Body of pancreas (tissue), 4 donors: Measurements from ENCODE around the gene TULP4. TPM values are rescaled to one million over a fixed set of nuclear protein-coding genes. Genes with fewer than 3 reads are reported as not detected.

Source experiments
- ATAC-seq: fragments of 150-250 bp; one replicate; pipeline ENCODE4 v1.9.1; 2016
- DNase-seq, 4 donors: peaks; one replicate each; pipeline ENCODE4 v3.0.0-alpha.2; 2019
- H3K27ac ChIP-seq, 4 donors: fragments of 200-600 bp; sonication (generic); 1 replicate in 3 of 4; 2 replicates in 1 of 4; pipeline versions ENCODE4 v1.5.1 to v1.6.1; 2016 to 2019; ENCODE audit warnings: mild to moderate bottlenecking in 1 of 4, mixed read lengths in 1 of 4, moderate library complexity in 1 of 4
- H3K27me3 ChIP-seq, 2 donors: fragments of 200-600 bp; sonication (generic); one replicate each; pipeline ENCODE4 v1.6.0; 2016; ENCODE audit warnings: mild to moderate bottlenecking in 1 of 2
- H3K36me3 ChIP-seq, 2 donors: fragments of 200-600 bp; sonication (generic); replicated peaks in 1 of 2; 2 replicates each; pipeline ENCODE4 v1.5.1; 2016; ENCODE audit warnings: low read depth in 2 of 2; ENCODE audit not compliant: insufficient read depth in 1 of 2
- H3K4me1 ChIP-seq: fragments of 200-600 bp; sonication (generic); one replicate; pipeline ENCODE4 v1.6.0; 2016
- H3K4me3 ChIP-seq, 2 donors: fragments of 200-600 bp; sonication (generic); 1 replicate in 1 of 2; 2 replicates in 1 of 2; pipeline ENCODE4 v1.5.1; 2016 to 2019
- H3K9me3 ChIP-seq, 3 donors: fragments of 200-600 bp; sonication (generic); 1 replicate in 2 of 3; 2 replicates in 1 of 3; pipeline ENCODE4 v1.5.1; 2016
- POLR2A ChIP-seq, 3 donors: fragments of 450-650 bp; IDR thresholded peaks; one replicate each; pipeline ENCODE4 v1.6.1; 2016; ENCODE audit warnings: antibody characterized with exemption in 3 of 3, mild to moderate bottlenecking in 2 of 3
- WGBS, 2 donors: methylation state at CpG; one replicate each; pipeline ENCODE4 v1.1.5; 2017; 5-methylcytosine and 5-hydroxymethylcytosine counted together
- intact Hi-C: fragments of 100-400 bp; cut with DNase I; formaldehyde crosslinking; loops from one replicate; pipeline ENCODE4 v1.15.1; 2023
- total RNA-seq, 2 donors: library from RNA; depleted of rRNA; stranded (reverse); fragments of >200 nt; gene quantifications; one replicate each; pipeline ENCODE4 v1.1.0, GENCODE V29; 2016
- TF ChIP-seq, protein P1 (sequence below), 7 experiments: fragments of 450-650 bp in 4 of 7; fragments of 200-600 bp in 3 of 7; sonication (generic) in 3 of 7; IDR thresholded peaks; one replicate each; pipeline ENCODE4 v1.5.1; 2016 to 2019; ENCODE audit warnings: antibody characterized with exemption in 7 of 7

The TULP4 gene
- total RNA-seq, 2 donors from 2014 or later: 81.2 to 92.3 TPM

DNA sequence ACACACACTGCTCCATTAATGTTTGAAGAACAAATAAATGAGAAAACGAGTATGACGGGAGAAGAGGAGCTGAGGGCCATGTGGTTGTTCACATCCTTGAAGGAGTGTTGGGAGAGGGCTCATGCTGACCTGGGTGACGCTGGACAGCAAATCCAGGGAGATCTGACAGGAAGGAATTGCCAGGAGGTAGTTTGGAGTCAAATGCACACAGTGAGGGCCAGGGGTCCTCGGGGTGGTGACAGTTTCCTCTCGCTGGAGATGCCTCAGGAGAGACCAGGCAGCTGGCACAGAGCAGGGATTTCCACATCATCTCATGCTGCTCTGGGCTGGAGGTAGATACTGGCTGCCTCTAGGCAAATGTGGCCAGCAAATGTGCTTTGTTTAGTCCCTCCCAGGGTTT is 245.7 kb downstream of the TULP4 start:
- H3K27ac ChIP-seq: no peak overlapping the region
- TF ChIP-seq, protein P1, sequence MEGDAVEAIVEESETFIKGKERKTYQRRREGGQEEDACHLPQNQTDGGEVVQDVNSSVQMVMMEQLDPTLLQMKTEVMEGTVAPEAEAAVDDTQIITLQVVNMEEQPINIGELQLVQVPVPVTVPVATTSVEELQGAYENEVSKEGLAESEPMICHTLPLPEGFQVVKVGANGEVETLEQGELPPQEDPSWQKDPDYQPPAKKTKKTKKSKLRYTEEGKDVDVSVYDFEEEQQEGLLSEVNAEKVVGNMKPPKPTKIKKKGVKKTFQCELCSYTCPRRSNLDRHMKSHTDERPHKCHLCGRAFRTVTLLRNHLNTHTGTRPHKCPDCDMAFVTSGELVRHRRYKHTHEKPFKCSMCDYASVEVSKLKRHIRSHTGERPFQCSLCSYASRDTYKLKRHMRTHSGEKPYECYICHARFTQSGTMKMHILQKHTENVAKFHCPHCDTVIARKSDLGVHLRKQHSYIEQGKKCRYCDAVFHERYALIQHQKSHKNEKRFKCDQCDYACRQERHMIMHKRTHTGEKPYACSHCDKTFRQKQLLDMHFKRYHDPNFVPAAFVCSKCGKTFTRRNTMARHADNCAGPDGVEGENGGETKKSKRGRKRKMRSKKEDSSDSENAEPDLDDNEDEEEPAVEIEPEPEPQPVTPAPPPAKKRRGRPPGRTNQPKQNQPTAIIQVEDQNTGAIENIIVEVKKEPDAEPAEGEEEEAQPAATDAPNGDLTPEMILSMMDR (IDR thresholded peaks at IDR 0.05): no peak
- TF ChIP-seq POLR2A (IDR thresholded peaks at IDR 0.05): no peak
- peaks cover 47% of the 10 kb centered on the region for H3K4me1 ChIP-seq
- H3K36me3 ChIP-seq: no peaks in the 10 kb centered on the region
- no peaks in the 10 kb centered on the region for H3K27me3 ChIP-seq
- intact Hi-C loops: no loop called here
- no peak for DNase-seq
- no peaks in the 10 kb centered on the region for H3K9me3 ChIP-seq
- 50 to 57% methylated on average over 5 of the region's 5 CpGs for WGBS, 2 donors
- ATAC-seq: no peak
- no peak overlapping the region for H3K4me3 ChIP-seq

DNA sequence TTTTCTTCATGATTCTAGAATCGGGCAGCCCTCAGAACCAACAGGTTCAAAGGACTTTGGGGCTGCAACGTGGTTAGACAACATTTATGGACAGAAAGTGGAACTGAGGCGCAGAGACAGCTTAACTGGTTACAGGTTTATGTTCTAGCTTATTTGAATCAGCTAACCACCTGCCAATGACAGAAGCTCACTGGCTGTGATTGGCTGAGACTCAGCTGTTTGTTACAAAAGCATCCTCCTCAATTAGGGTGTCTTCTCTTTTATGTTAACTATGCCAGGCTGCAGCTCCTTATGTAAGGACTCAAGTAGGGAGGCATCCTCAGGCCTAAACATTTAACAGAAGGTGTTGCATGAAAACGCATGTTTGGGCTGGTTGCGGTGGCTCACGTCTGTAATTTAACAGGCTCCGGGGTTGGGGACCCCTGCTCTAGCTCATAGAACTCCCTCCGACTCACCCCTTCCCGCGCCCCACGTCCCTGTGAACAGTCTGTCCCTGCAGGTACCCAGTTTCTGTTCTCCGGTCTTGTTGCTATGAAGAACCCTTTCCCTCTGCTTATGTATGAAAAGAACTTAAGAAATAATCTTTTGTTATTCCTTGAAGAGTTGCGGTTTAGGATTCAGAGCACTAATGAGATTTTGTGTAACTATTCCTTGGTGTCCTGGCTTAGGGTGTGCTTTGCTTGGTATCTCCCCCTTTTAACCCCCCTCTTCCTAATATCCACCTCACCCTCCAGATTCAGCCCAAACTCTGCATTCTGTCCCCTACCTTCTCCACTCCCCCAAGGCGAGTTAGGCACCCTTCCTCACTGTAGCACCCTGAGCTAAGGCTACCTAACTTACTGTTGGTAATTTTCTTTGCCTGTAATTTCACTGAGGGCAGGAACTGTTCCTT is 246.4 kb downstream of the TULP4 start:
- DNase-seq (no peak), ATAC-seq (no peak)
- 93 to 95% methylated on average over 14 of the region's 14 CpGs for WGBS, 2 donors
- Histone ChIP-seq H3K4me3 (no peak overlapping the region), H3K36me3 (no peaks in the 10 kb centered on the region), H3K27me3 (no peaks in the 10 kb centered on the region), H3K27ac (peak overlapping the region in 2 of 4 donors; percentile 87 to 96), H3K9me3 (no peaks in the 10 kb centered on the region), H3K4me1 (peaks cover 55% of the 10 kb centered on the region)
- TF ChIP-seq, protein P1 (IDR thresholded peaks at IDR 0.05): no peak
- TF ChIP-seq POLR2A (IDR thresholded peaks at IDR 0.05): no peak
- intact Hi-C loops: no loop called here

DNA sequence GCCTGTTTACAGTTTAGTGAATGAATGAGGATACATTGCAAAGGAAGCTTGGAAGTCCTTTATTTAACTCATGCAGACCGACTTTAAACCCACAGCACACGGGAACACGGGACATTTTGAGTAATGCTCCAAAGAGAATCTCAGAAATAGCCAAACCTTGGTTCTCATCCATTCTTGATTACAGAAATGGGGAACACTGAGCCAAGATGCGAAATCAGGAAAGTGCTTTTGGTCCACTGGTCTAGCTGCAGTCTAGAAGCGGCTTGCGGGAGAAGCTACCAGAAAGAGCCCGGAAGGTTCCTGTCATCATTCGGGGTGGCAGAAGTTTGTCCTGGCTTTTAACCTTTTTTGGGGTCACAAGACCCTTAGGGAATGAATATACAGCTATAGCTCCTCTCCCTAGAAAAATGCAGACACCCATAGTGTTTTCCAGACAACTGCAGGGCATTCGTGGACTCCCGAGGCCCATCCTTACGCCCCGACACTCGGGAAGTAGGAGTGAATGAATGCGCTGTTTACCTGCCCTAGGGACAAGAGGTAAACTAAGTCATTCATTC is 247.2 kb downstream of the TULP4 start:
- Histone ChIP-seq H3K4me1 (peaks cover 58% of the 10 kb centered on the region), H3K27ac (peak overlapping the region; percentile 87 to 96 (median 96)), H3K27me3 (no peaks in the 10 kb centered on the region), H3K36me3 (no peaks in the 10 kb centered on the region), H3K4me3 (peak overlapping the region; percentile 66 to 90), H3K9me3 (no peaks in the 10 kb centered on the region)
- no peak for TF ChIP-seq POLR2A (IDR thresholded peaks at IDR 0.05)
- TF ChIP-seq, protein P1 (IDR thresholded peaks at IDR 0.05): no peak
- DNase-seq (no peak), ATAC-seq (no peak)
- WGBS, 2 donors: 34 to 49% methylated on average over 14 of the region's 14 CpGs
- intact Hi-C loops: no loop called here

DNA sequence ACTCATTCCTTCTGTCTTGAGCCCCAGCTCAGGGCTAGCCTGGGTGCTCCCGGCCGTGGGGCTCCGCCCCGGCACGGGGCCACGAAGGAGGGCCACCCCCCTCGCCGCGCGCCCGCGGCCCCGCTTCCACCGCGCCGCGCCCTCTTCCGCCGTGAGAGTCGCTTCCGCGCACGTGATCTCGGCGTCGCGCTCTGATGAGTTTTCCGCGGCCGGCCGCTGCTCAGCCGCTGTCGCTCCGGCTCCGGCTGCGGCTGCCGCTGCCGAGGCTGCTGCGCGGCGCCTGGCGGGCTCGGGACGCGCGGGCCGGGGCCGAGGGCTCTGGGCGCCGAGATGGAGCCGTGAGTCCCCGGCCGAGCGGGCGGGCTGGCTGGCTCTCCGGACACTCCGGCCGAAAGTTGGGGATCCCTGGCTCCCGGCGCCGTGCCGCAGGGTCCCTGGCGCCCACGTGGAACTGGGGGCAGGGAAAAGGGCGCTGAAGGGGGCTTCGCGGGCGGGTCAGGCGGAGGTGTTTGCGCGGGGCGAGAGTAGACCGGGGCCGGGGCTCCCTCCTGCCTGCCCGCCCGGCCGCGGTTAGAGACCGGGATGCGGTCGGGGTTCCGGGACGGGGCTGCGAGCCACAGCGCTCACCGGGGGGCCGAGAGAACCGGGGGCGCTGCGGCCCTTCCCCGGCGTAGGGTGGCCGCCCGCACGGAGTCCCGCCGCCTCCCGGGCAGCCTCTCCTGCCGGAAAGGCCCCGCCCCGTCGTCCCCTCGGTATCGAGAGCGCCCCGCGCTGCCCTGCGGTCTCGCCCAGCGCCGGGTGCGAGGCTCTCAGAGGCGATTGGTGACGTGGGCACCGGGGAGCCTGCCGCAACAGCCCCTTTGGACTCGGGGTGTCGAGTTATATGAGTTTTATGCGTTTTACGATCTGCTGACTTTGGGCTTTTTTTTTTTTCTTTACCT is 247.9 kb downstream of the TULP4 start, which contains the start of gene TMEM181:
TSS of gene TMEM181 (plus strand) at position 197 of the 941 bp plus-strand sequence. CDS start at position 331, 134 bp downstream.
- DNase-seq: peak; percentile 85 to 90 (median 86)
- peak within 1 kb of the TSS; percentile 66 to 90 for H3K4me3 ChIP-seq
- peak; percentile 87 for ATAC-seq
- no peaks in the 10 kb centered on the region for H3K27me3 ChIP-seq
- peaks cover 55% of the 10 kb centered on the region for H3K4me1 ChIP-seq
- H3K9me3 ChIP-seq: no peaks in the 10 kb centered on the region
- 0 to 1% methylated on average over 56 to 106 of the region's 120 CpGs for WGBS, 2 donors
- TF ChIP-seq, protein P1 (IDR thresholded peaks at IDR 0.05): no peak
- TF ChIP-seq POLR2A (IDR thresholded peaks at IDR 0.05): peak; percentile 56 to 83 (median 64)
- no peaks in the 10 kb centered on the region for H3K36me3 ChIP-seq
- intact Hi-C loops: no loop called here
- peak within 1 kb of the TSS; percentile 87 to 96 (median 96) for H3K27ac ChIP-seq
